Suprapubic skin (tissue), 4 donors: Measurements from ENCODE around the gene CRHR2.

Experiments used
- POLR2A ChIP-seq, 2 donors: fragments of 450-650 bp; IDR thresholded peaks; one replicate each; pipeline ENCODE4 v1.6.1; 2017; ENCODE audit warnings: antibody characterized with exemption in 2 of 2, mild to moderate bottlenecking in 2 of 2, moderate library complexity in 2 of 2
- POLR2AphosphoS5 ChIP-seq, 3 donors: sonication (generic); formaldehyde crosslinking; IDR thresholded peaks; one replicate each; pipeline ENCODE4 v1.6.1; 2017; ENCODE audit warnings: antibody characterized with exemption in 3 of 3
- TF ChIP-seq, protein P1 (sequence below), 2 donors: fragments of 200-600 bp in 1 of 2; fragments of 450-650 bp in 1 of 2; sonication (generic) in 1 of 2; IDR thresholded peaks; one replicate each; pipeline ENCODE4 v1.5.1; 2016 to 2019; ENCODE audit warnings: antibody characterized with exemption in 2 of 2, mild to moderate bottlenecking in 1 of 2, moderate library complexity in 1 of 2

DNA sequence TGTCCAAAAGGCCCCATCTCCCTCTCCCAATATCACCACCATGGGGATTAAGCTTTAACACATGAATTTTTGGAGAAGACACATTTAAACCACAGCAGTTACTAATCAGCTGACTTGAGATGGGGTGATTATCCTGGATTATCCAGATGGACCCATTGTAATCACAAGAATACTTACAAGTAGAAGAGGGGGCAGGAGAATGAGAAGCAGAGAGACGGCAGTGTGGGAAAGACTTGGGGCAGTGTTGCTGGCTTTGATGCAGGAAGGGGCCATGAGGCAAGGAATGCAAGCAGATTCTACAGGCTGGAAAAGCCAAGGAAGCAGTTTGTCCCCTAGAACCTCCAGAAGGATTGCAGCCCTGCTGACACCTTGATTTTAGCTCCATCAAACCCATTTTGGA lies 39.0 kb upstream of the CRHR2 start:
- TF ChIP-seq POLR2A (IDR thresholded peaks at IDR 0.05) (no peak), POLR2AphosphoS5 (IDR thresholded peaks at IDR 0.05) (no peak)
- TF ChIP-seq, protein P1, sequence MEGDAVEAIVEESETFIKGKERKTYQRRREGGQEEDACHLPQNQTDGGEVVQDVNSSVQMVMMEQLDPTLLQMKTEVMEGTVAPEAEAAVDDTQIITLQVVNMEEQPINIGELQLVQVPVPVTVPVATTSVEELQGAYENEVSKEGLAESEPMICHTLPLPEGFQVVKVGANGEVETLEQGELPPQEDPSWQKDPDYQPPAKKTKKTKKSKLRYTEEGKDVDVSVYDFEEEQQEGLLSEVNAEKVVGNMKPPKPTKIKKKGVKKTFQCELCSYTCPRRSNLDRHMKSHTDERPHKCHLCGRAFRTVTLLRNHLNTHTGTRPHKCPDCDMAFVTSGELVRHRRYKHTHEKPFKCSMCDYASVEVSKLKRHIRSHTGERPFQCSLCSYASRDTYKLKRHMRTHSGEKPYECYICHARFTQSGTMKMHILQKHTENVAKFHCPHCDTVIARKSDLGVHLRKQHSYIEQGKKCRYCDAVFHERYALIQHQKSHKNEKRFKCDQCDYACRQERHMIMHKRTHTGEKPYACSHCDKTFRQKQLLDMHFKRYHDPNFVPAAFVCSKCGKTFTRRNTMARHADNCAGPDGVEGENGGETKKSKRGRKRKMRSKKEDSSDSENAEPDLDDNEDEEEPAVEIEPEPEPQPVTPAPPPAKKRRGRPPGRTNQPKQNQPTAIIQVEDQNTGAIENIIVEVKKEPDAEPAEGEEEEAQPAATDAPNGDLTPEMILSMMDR (IDR thresholded peaks at IDR 0.05) = no peak
